K562 (cell line): ENCODE data around the gene IL10. TPM values are rescaled to one million over a fixed set of nuclear protein-coding genes. Genes with fewer than 3 reads are reported as not detected.

ENCODE experiments used
- EP300 ChIP-seq: IDR thresholded peaks from 2 replicates; pipeline ENCODE4 v1.6.1; 2012; ENCODE audit warnings: low read length, improper control_type of control experiment
- KLF16 ChIP-seq: IDR thresholded peaks from 2 replicates; pipeline ENCODE4 v1.6.1; 2016; ENCODE audit warnings: antibody characterized with exemption
- NFXL1 ChIP-seq: fragments of 450-650 bp; formaldehyde crosslinking; IDR thresholded peaks from 2 replicates; pipeline ENCODE4 v1.4.0; 2021; ENCODE audit warnings: mild to moderate bottlenecking
- PHTF2 ChIP-seq: fragments of 250-450 bp; sonication (Bioruptor Pico); IDR thresholded peaks from 2 replicates; pipeline ENCODE4 v1.5.0; 2021; ENCODE audit warnings: mild to moderate bottlenecking
- REST ChIP-seq, 2 experiments: fragments of 450-650 bp; formaldehyde crosslinking in 1 of 2; IDR thresholded peaks; 2 replicates each; pipeline versions ENCODE4 v1.4.0 to v1.6.1; 2014 to 2020; ENCODE audit warnings: mild to moderate bottlenecking in 2 of 2, borderline replicate concordance in 1 of 2, low read depth in 1 of 2
- TEAD4 ChIP-seq, 2 experiments: sonication (generic) in 1 of 2; formaldehyde crosslinking in 1 of 2; IDR thresholded peaks; 2 replicates each; pipeline versions ENCODE4 v1.6.1 to v1.8.0; 2012 to 2022; ENCODE audit warnings: borderline replicate concordance in 1 of 2, inconsistent platforms in 1 of 2, low read length in 1 of 2, mild to moderate bottlenecking in 1 of 2, missing genetic modification reagents in 1 of 2
- TFAP4 ChIP-seq: sonication (generic); formaldehyde crosslinking; IDR thresholded peaks from 2 replicates; pipeline ENCODE4 v1.8.0; 2022; ENCODE audit warnings: missing genetic modification reagents, mild to moderate bottlenecking, moderate library complexity, borderline replicate concordance
- TFE3 ChIP-seq: fragments of 450-650 bp; formaldehyde crosslinking; IDR thresholded peaks from 2 replicates; pipeline ENCODE4 v1.4.0; 2020; ENCODE audit warnings: mild to moderate bottlenecking, mixed read lengths
- ZNF551 ChIP-seq: fragments of 250-450 bp; sonication (Bioruptor Pico); IDR thresholded peaks from 2 replicates; pipeline ENCODE4 v1.5.0; 2021; ENCODE audit warnings: mild to moderate bottlenecking, moderate library complexity
- polyA plus RNA-seq, 8 experiments: library from polyadenylated mRNA; depleted of rRNA in 4 of 8; stranded (reverse) in 5 of 8; unstranded in 3 of 8; fragments of >200 nt; fragmentation: Nextera tagmentation in 2 of 8; fragmentation: Illumina TruSeq in 1 of 8; extraction: Ambion mirVana in 2 of 8; extraction: Trizol in 1 of 8; gene quantifications; 2 replicates each; pipeline versions ENCODE4 v1.2.1 to v1.2.3, GENCODE V29; 2011 to 2014; ENCODE audit warnings: inconsistent platforms in 1 of 8, missing spikeins in 1 of 8
- total RNA-seq, 7 experiments: library from RNA; depleted of rRNA in 6 of 7; stranded (reverse); fragments of >200 nt in 6 of 7; fragmentation: Illumina TruSeq in 2 of 7; extraction: Trizol in 2 of 7; gene quantifications; 2 replicates each; pipeline versions ENCODE4 v1.2.1 to v1.2.3, GENCODE V29; 2011 to 2021; ENCODE audit warnings: low replicate concordance in 1 of 7
- TF ChIP-seq, protein P1 (sequence below): fragments of 450-650 bp; IDR thresholded peaks from one replicate; pipeline ENCODE4 v1.6.1; 2018; ENCODE audit warnings: mild to moderate bottlenecking, moderate library complexity; ENCODE audit not compliant: partially characterized antibody

IL10 gene
- total and polyA plus RNA-seq, 9 of the 15 experiments (the other 6 are each of a cell fraction or from before 2014, with no cell fraction given): 0.29 TPM; not detected in 8

DNA sequence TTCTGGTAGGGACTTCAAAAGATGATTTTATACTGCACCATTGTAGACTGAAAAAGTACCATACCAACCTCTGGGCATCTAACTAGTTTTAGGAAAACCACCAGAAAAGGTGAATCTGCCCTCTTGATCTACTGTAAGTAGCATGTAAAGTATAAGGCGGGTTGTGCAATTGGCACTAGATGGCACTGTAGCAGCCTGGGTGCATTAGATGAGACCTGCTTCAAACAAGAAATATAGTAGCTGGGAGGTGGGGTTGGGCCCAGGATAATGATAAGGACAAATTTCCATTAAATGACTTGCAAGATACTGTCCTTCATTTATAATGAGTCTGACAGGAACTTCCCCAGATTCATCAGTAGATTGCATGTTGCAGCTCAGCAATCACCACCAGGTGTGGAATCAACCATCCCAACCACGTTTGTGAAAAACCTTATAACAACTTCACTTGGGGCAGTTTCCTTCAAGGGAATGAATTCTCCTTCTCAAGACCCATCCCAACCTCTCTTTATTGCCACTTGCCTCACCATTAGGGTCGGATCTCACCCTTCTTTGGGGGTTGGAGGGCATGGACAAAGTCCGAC, 37.3 kb upstream of the IL10 start (continued):
- peak; percentile 50; the same call in 1 of the 2 replicates for TF ChIP-seq REST (IDR thresholded peaks at IDR 0.05; ENCODE audit: borderline replicate concordance)
- TF ChIP-seq REST (CRISPR knock-in tag; IDR thresholded peaks at IDR 0.05; ENCODE audit: low read depth): no peak
- no peak for TF ChIP-seq TFAP4 (CRISPR knock-in tag)
- TF ChIP-seq, protein P1, sequence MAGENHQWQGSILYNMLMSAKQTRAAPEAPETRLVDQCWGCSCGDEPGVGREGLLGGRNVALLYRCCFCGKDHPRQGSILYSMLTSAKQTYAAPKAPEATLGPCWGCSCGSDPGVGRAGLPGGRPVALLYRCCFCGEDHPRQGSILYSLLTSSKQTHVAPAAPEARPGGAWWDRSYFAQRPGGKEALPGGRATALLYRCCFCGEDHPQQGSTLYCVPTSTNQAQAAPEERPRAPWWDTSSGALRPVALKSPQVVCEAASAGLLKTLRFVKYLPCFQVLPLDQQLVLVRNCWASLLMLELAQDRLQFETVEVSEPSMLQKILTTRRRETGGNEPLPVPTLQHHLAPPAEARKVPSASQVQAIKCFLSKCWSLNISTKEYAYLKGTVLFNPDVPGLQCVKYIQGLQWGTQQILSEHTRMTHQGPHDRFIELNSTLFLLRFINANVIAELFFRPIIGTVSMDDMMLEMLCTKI: no peak
- TF ChIP-seq PHTF2 (CRISPR knock-in tag): no peak
- no peak for TF ChIP-seq TFE3 (CRISPR knock-in tag)
- TF ChIP-seq ZNF551: no peak
- no peak for TF ChIP-seq KLF16
- TF ChIP-seq EP300: no peak
- TF ChIP-seq NFXL1 (CRISPR knock-in tag): no peak
- TF ChIP-seq TEAD4 (IDR thresholded peaks at IDR 0.05; ENCODE audit: low read length): no peak
- TF ChIP-seq TEAD4 (CRISPR knock-in tag; IDR thresholded peaks at IDR 0.05; ENCODE audit: borderline replicate concordance): no peak
